Stimulated activated effector memory CD8-positive, alpha-beta T cell treated with anti-CD3 and anti-CD28 coated beads, Interleukin-12 subunit alpha, Interleukin-12 subunit beta, amount 100 ng/mL, for 72 hours (primary cell): ENCODE data around the gene NFATC1.
A peak's percentile ranks its signal among the peaks of the same experiment; 100 is the strongest.

Experiments
- ATAC-seq: fragments of 150-1000 bp; cut with Tn5 transposase; 2 replicates; pipeline ENCODE4 v1.10.0; 2021
- DNase-seq, 2 donors: peaks; one replicate each; pipeline ENCODE4 v3.0.0; 2021 to 2022; ENCODE audit warnings: low spot score in 2 of 2
- H3K27ac Mint-ChIP-seq: one replicate; pipeline ENCODE4 v1.8.0; 2022; ENCODE audit warnings: mild to moderate bottlenecking, mixed read lengths
- H3K36me3 Mint-ChIP-seq: one replicate; pipeline ENCODE4 v1.8.0; 2022; ENCODE audit warnings: mild to moderate bottlenecking, mixed read lengths
- H3K4me1 Mint-ChIP-seq: one replicate; pipeline ENCODE4 v1.8.0; 2022; ENCODE audit warnings: mixed read lengths
- H3K4me3 Mint-ChIP-seq: one replicate; pipeline ENCODE4 v1.8.0; 2022; ENCODE audit warnings: mild to moderate bottlenecking, mixed read lengths
- H3K9me3 Mint-ChIP-seq: one replicate; pipeline ENCODE4 v1.8.0; 2022; ENCODE audit warnings: mixed read lengths

NFATC1 gene

GRCh38 chr18:79525556-79526467 is 130.1 kb downstream of the NFATC1 start:
- H3K4me1 Mint-ChIP-seq = peaks cover 50% of the 10 kb centered on the region

GRCh38 chr18:79526468-79527460 is 131.0 kb downstream of the NFATC1 start:
- DNase-seq = no peak
- no peak overlapping the region for H3K4me3 Mint-ChIP-seq

More at GRCh38 chr18:79525556-79526467, 130.1 kb downstream of the NFATC1 start:
- peak overlapping the region; percentile 69 for H3K4me3 Mint-ChIP-seq
- peaks cover 51% of the 10 kb centered on the region for H3K36me3 Mint-ChIP-seq
- H3K27ac Mint-ChIP-seq = peak overlapping the region; percentile 96
- DNase-seq (no peak), ATAC-seq (no peak)
- H3K9me3 Mint-ChIP-seq = no peaks in the 10 kb centered on the region

GRCh38 chr18:79527656-79528315 is 132.1 kb downstream of the NFATC1 start:
- ATAC-seq (no peak), DNase-seq (no peak)
- Mint-ChIP-seq H3K4me3 (no peak overlapping the region), H3K4me1 (peaks cover 35% of the 10 kb centered on the region), H3K27ac (no peak overlapping the region), H3K9me3 (no peaks in the 10 kb centered on the region), H3K36me3 (peaks cover 46% of the 10 kb centered on the region)

More at GRCh38 chr18:79526468-79527460, 131.0 kb downstream of the NFATC1 start:
- no peak for ATAC-seq
- Mint-ChIP-seq H3K9me3 (no peaks in the 10 kb centered on the region), H3K4me1 (peaks cover 41% of the 10 kb centered on the region), H3K36me3 (peaks cover 51% of the 10 kb centered on the region), H3K27ac (no peak overlapping the region)

- Mint-ChIP-seq H3K4me3 (no peak overlapping the region), H3K4me1 (peaks cover 30% of the 10 kb centered on the region), H3K36me3 (peaks cover 44% of the 10 kb centered on the region), H3K27ac (no peak overlapping the region), H3K9me3 (no peaks in the 10 kb centered on the region)
- ATAC-seq (no peak), DNase-seq (no peak)
These were observed 132.6 kb downstream of the NFATC1 start for GRCh38 chr18:79528316-79528695.

GRCh38 chr18:79528846-79529245 is 133.1 kb downstream of the NFATC1 start:
- ATAC-seq (no peak), DNase-seq (peak; percentile 60 to 87)
- Mint-ChIP-seq H3K27ac (no peak overlapping the region), H3K9me3 (no peaks in the 10 kb centered on the region), H3K4me3 (no peak overlapping the region), H3K36me3 (peaks cover 38% of the 10 kb centered on the region), H3K4me1 (peaks cover 25% of the 10 kb centered on the region)

- peaks cover 34% of the 10 kb centered on the region for H3K36me3 Mint-ChIP-seq
- DNase-seq = no peak
- no peak overlapping the region for H3K27ac Mint-ChIP-seq
- ATAC-seq = no peak
- no peak overlapping the region for H3K4me3 Mint-ChIP-seq
- peaks cover 20% of the 10 kb centered on the region for H3K4me1 Mint-ChIP-seq
- H3K9me3 Mint-ChIP-seq = no peaks in the 10 kb centered on the region
These were observed 133.6 kb downstream of the NFATC1 start for GRCh38 chr18:79529296-79529695.

GRCh38 chr18:79529991-79530390 is 134.3 kb downstream of the NFATC1 start:
- Mint-ChIP-seq H3K4me3 (no peak overlapping the region), H3K4me1 (peaks cover 13% of the 10 kb centered on the region), H3K9me3 (no peaks in the 10 kb centered on the region), H3K27ac (no peak overlapping the region), H3K36me3 (peaks cover 30% of the 10 kb centered on the region)
- no peak for ATAC-seq
- DNase-seq = no peak

GRCh38 chr18:79530821-79531220 is 135.1 kb downstream of the NFATC1 start:
- DNase-seq = no peak
- no peak overlapping the region for H3K27ac Mint-ChIP-seq

GRCh38 chr18:79531386-79531785 is 135.7 kb downstream of the NFATC1 start:
- peaks cover 30% of the 10 kb centered on the region for H3K36me3 Mint-ChIP-seq
- no peak overlapping the region for H3K27ac Mint-ChIP-seq
- ATAC-seq = no peak
- H3K9me3 Mint-ChIP-seq = no peaks in the 10 kb centered on the region
- DNase-seq = no peak
- H3K4me3 Mint-ChIP-seq = no peak overlapping the region
- peaks cover 5% of the 10 kb centered on the region for H3K4me1 Mint-ChIP-seq

More at GRCh38 chr18:79530821-79531220, 135.1 kb downstream of the NFATC1 start:
- no peak overlapping the region for H3K4me3 Mint-ChIP-seq
- peaks cover 30% of the 10 kb centered on the region for H3K36me3 Mint-ChIP-seq
- no peak for ATAC-seq
- no peaks in the 10 kb centered on the region for H3K9me3 Mint-ChIP-seq
- H3K4me1 Mint-ChIP-seq = peaks cover 6% of the 10 kb centered on the region

- Mint-ChIP-seq H3K4me1 (peaks cover 5% of the 10 kb centered on the region), H3K27ac (no peak overlapping the region), H3K36me3 (peaks cover 30% of the 10 kb centered on the region), H3K9me3 (no peaks in the 10 kb centered on the region), H3K4me3 (no peak overlapping the region)
- ATAC-seq = no peak
- no peak for DNase-seq
These were observed 136.2 kb downstream of the NFATC1 start for GRCh38 chr18:79531926-79532312.

- no peaks in the 10 kb centered on the region for H3K9me3 Mint-ChIP-seq
These were observed 136.7 kb downstream of the NFATC1 start for GRCh38 chr18:79532313-79533007.

GRCh38 chr18:79533146-79533545 is 137.4 kb downstream of the NFATC1 start:
- Mint-ChIP-seq H3K36me3 (peaks cover 21% of the 10 kb centered on the region), H3K4me3 (no peak overlapping the region), H3K9me3 (no peaks in the 10 kb centered on the region), H3K27ac (no peak overlapping the region), H3K4me1 (peaks cover 5% of the 10 kb centered on the region)
- no peak for ATAC-seq
- DNase-seq = no peak

More at GRCh38 chr18:79532313-79533007, 136.7 kb downstream of the NFATC1 start:
- DNase-seq (no peak), ATAC-seq (no peak)
- peaks cover 5% of the 10 kb centered on the region for H3K4me1 Mint-ChIP-seq
- H3K36me3 Mint-ChIP-seq = peaks cover 27% of the 10 kb centered on the region
- no peak overlapping the region for H3K27ac Mint-ChIP-seq
- no peak overlapping the region for H3K4me3 Mint-ChIP-seq

GRCh38 chr18:79533591-79533990 is 137.9 kb downstream of the NFATC1 start:
- DNase-seq (no peak), ATAC-seq (no peak)
- peaks cover 16% of the 10 kb centered on the region for H3K36me3 Mint-ChIP-seq
- no peaks in the 10 kb centered on the region for H3K9me3 Mint-ChIP-seq
- H3K4me3 Mint-ChIP-seq = no peak overlapping the region
- peaks cover 5% of the 10 kb centered on the region for H3K4me1 Mint-ChIP-seq
- no peak overlapping the region for H3K27ac Mint-ChIP-seq

- Mint-ChIP-seq H3K27ac (no peak overlapping the region), H3K9me3 (no peaks in the 10 kb centered on the region), H3K4me3 (no peak overlapping the region), H3K36me3 (peaks cover 8% of the 10 kb centered on the region), H3K4me1 (peaks cover 5% of the 10 kb centered on the region)
- ATAC-seq = no peak
- no peak for DNase-seq
These were observed 138.6 kb downstream of the NFATC1 start for GRCh38 chr18:79534356-79534755.
